IMR-90 (cell line): ENCODE results near the gene DAAM1. TPM values are rescaled to one million over a fixed set of nuclear protein-coding genes. Genes with fewer than 3 reads are reported as not detected.

Experiments used
- ATAC-seq: fragments of 200-7000 bp; cut with Tn5 transposase; 2 replicates; pipeline ENCODE4 v1.9.1; 2020; ENCODE audit warnings: low read depth, mild to moderate bottlenecking, moderate library complexity
- BruUV-seq: library from RNA; stranded (reverse); fragments of 400-500 nt; replicated peaks from 2 replicates; lab custom pipeline; 2021; lab: Mats Ljungman, UMichigan
- CTCF ChIA-PET: fragments of 300-600 bp; formaldehyde crosslinking; extraction: SDS; loops from one replicate; lab custom pipeline; 2021; ENCODE audit warnings: antibody characterized with exemption; lab: Yijun Ruan, JAX
- POLR2A ChIA-PET: fragments of 300-600 bp; sonication (Branson Sonifier 250); formaldehyde crosslinking; loops from one replicate; lab custom pipeline; 2022; ENCODE audit warnings: antibody characterized with exemption; ENCODE audit not compliant: unreplicated experiment; lab: Charles Lee
- DNase-seq: peaks from one replicate; pipeline ENCODE4 v3.0.0; 2013
- H2AFZ ChIP-seq: replicated peaks from 2 replicates; pipeline ENCODE3; 2013; ENCODE audit warnings: low read length, mild to moderate bottlenecking; ENCODE audit not compliant: poor library complexity
- H2AK5ac ChIP-seq: 2 replicates; pipeline ENCODE4 v1.6.1; 2013; ENCODE audit warnings: low read depth, low read length, inconsistent platforms
- H2AK9ac ChIP-seq: replicated peaks from 2 replicates; pipeline ENCODE3; 2013; ENCODE audit warnings: mild to moderate bottlenecking, low read depth, low read length, moderate library complexity; ENCODE audit not compliant: poor library complexity
- H2BK120ac ChIP-seq: 2 replicates; pipeline ENCODE4 v1.6.1; 2013; ENCODE audit warnings: low read depth, low read length, inconsistent platforms
- H2BK15ac ChIP-seq: 3 replicates; pipeline ENCODE4 v1.6.1; 2013; ENCODE audit warnings: low read depth, low read length, inconsistent platforms
- H2BK20ac ChIP-seq: 2 replicates; pipeline ENCODE4 v1.6.1; 2013; ENCODE audit warnings: low read depth, mild to moderate bottlenecking, inconsistent platforms, low read length, moderate library complexity
- H2BK5ac ChIP-seq: 2 replicates; pipeline ENCODE4 v1.6.1; 2013; ENCODE audit warnings: mild to moderate bottlenecking, low read depth, low read length, inconsistent platforms; ENCODE audit not compliant: poor library complexity, severe bottlenecking
- H3K14ac ChIP-seq: replicated peaks from 2 replicates; pipeline ENCODE4 v1.6.1; 2013; ENCODE audit warnings: low read depth, low read length, inconsistent platforms
- H3K18ac ChIP-seq: 2 replicates; pipeline ENCODE4 v1.6.1; 2013; ENCODE audit warnings: low read depth, low read length, control low read depth
- H3K23ac ChIP-seq: 2 replicates; pipeline ENCODE4 v1.6.1; 2013; ENCODE audit warnings: low read depth, low read length, inconsistent platforms
- H3K27ac ChIP-seq: 2 replicates; pipeline ENCODE4 v1.5.1; 2013; ENCODE audit warnings: mild to moderate bottlenecking, control low read depth, low read length; ENCODE audit not compliant: insufficient read depth
- H3K27me3 ChIP-seq: 2 replicates; pipeline ENCODE4 v1.6.1; 2013; ENCODE audit warnings: low read length; ENCODE audit not compliant: control insufficient read depth, insufficient read depth
- H3K36me3 ChIP-seq: 2 replicates; pipeline ENCODE4 v1.6.1; 2013; ENCODE audit warnings: low read length, mixed read lengths; ENCODE audit not compliant: control insufficient read depth, insufficient read depth
- H3K4ac ChIP-seq: 2 replicates; pipeline ENCODE4 v1.6.1; 2013; ENCODE audit warnings: low read depth, low read length, inconsistent platforms
- H3K4me1 ChIP-seq: 2 replicates; pipeline ENCODE4 v1.6.1; 2013; ENCODE audit warnings: low read length, mixed read lengths; ENCODE audit not compliant: control insufficient read depth, insufficient read depth
- H3K4me2 ChIP-seq: 2 replicates; pipeline ENCODE4 v1.6.1; 2013; ENCODE audit warnings: low read depth, mild to moderate bottlenecking, control low read depth, low read length, moderate library complexity
- H3K4me3 ChIP-seq: 2 replicates; pipeline ENCODE4 v1.5.1; 2013; ENCODE audit warnings: low read depth, mild to moderate bottlenecking, control low read depth, low read length, moderate library complexity; ENCODE audit not compliant: insufficient read depth
- H3K56ac ChIP-seq: 2 replicates; pipeline ENCODE4 v1.6.1; 2013; ENCODE audit warnings: low read length, inconsistent platforms; ENCODE audit not compliant: insufficient read depth; ENCODE audit errors: extremely low read depth
- H3K79me1 ChIP-seq, 2 experiments: 2 replicates each; pipeline ENCODE4 v1.6.1; 2013; ENCODE audit warnings: low read length in 2 of 2, inconsistent platforms in 1 of 2, low read depth in 1 of 2
- H3K9ac ChIP-seq: 2 replicates; pipeline ENCODE4 v1.6.1; 2013; ENCODE audit warnings: low read depth, low read length, control low read depth
- H3K9me1 ChIP-seq: 2 replicates; pipeline ENCODE4 v1.6.1; 2013; ENCODE audit warnings: low read length, inconsistent platforms; ENCODE audit not compliant: insufficient read depth
- H3K9me3 ChIP-seq: 2 replicates; pipeline ENCODE4 v1.6.1; 2013; ENCODE audit warnings: low read length; ENCODE audit not compliant: control insufficient read depth, insufficient read depth
- H4K20me1 ChIP-seq: 2 replicates; pipeline ENCODE4 v1.6.1; 2013; ENCODE audit warnings: low read length, inconsistent platforms; ENCODE audit not compliant: insufficient read depth
- H4K5ac ChIP-seq: 2 replicates; pipeline ENCODE4 v1.6.1; 2013; ENCODE audit warnings: mild to moderate bottlenecking, low read depth, low read length, control low read depth
- H4K8ac ChIP-seq, 2 experiments: 2 replicates each; pipeline ENCODE4 v1.6.1; 2013; ENCODE audit warnings: low read depth in 2 of 2, low read length in 2 of 2, control low read depth in 1 of 2, inconsistent platforms in 1 of 2
- H4K91ac ChIP-seq: 2 replicates; pipeline ENCODE4 v1.6.1; 2013; ENCODE audit warnings: low read depth, low read length, inconsistent platforms; ENCODE audit not compliant: insufficient read depth
- CEBPB ChIP-seq: IDR thresholded peaks from 2 replicates; pipeline ENCODE4 v1.6.1; 2012; ENCODE audit warnings: low read depth, low read length, improper control_type of control experiment
- FOS ChIP-seq: fragments of 150-350 bp; IDR thresholded peaks from 2 replicates; pipeline ENCODE4 v1.6.1; 2016; ENCODE audit warnings: low read depth, low read length
- dilution Hi-C: fragments of 300-500 bp; cut with HindIII; formaldehyde crosslinking; loops from one replicate; pipeline ENCODE4 v1.14.3; 2018; ENCODE audit warnings: low sequenced_read_pairs; ENCODE audit not compliant: unreplicated experiment
- in situ Hi-C: fragments of 300-500 bp; cut with MboI; formaldehyde crosslinking; loops from 3 replicates; pipeline ENCODE4 v1.14.3; 2019; ENCODE audit warnings: low sequenced_read_pairs, inconsistent platforms, mixed read lengths
- intact Hi-C: fragments of 100-400 bp; cut with micrococcal nuclease; formaldehyde crosslinking; loops from 2 replicates; pipeline ENCODE4 v1.10.0; 2022
- polyA plus RNA-seq, 3 experiments: library from polyadenylated mRNA; depleted of rRNA; stranded (reverse); fragments of >200 nt; gene quantifications; 2 replicates each; pipeline ENCODE4 v1.2.3, GENCODE V29; 2012; ENCODE audit warnings: low replicate concordance in 1 of 3
- total RNA-seq: library from RNA; depleted of rRNA; stranded (reverse); fragments of >200 nt; gene quantifications from 2 replicates; pipeline ENCODE4 v1.2.3, GENCODE V29; 2012

DAAM1 gene
- total and polyA plus RNA-seq, 2 of the 4 experiments (the other 2 are of a cell fraction), result 4.8 to 5.4 TPM

DNA sequence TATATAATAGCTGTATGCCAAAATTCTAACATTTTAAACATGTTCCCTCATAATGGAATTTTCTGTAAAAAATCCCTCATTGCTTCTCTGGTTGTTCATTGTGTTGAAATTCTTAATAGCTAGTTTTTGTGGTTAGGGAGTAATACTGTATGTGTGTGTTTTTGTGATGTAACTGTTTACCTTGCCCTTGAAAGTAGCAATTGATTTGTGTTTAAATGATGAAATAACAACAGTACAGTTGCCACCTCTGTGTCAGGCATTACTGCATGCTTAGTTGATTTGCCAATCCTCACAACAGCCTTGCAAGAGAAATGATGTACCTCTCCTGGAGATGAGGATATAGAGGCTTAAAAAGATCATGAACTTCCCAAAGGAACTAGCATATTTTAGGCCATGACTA lies 94.9 kb downstream of the DAAM1 start:
- Histone ChIP-seq H4K8ac (0 out of 4 replicates have a peak overlapping the region, but pooled peaks of 1 of the 2 experiments have one; percentile 1), H3K4me1 (peaks cover 14% of the 10 kb centered on the region), H4K91ac (no peak overlapping the region), H3K56ac (no peak overlapping the region), H3K27ac (no peak overlapping the region), H4K20me1 (no peaks in the 10 kb centered on the region), H4K5ac (no peak overlapping the region), H2BK15ac (no peak overlapping the region), H3K18ac (no peak overlapping the region; the same call in 1 of the 2 replicates), H2BK5ac (no peak overlapping the region), H2BK20ac (no peak overlapping the region), H2AK5ac (no peak overlapping the region), H3K9me1 (peaks cover 5% of the 10 kb centered on the region), H3K36me3 (no peaks in the 10 kb centered on the region), H3K9me3 (no peaks in the 10 kb centered on the region; the same call in 1 of the 2 replicates), H3K14ac (no peak overlapping the region), H3K23ac (no peak overlapping the region), H2AK9ac (no peak overlapping the region), H2BK120ac (no peak overlapping the region), H2AFZ (no peak overlapping the region), H3K27me3 (no peaks in the 10 kb centered on the region), H3K4ac (no peak overlapping the region), H3K9ac (no peak overlapping the region), H3K4me3 (no peak overlapping the region), H3K4me2 (no peak overlapping the region), H3K79me1 (no peaks in the 10 kb centered on the region)
- dilution Hi-C loops, result no loop called here
- peak; percentile 67 for TF ChIP-seq CEBPB
- TF ChIP-seq FOS, result no peak
- no TSS peak for BruUV-seq
- ChIA-PET POLR2A (interaction anchor here (0.5 kb wide), 1 partner anchor 23 kb away, joined by 3 read pairs; no protein-coding TSS in a partner anchor), CTCF (interaction anchor here (0.8 kb wide), 1 partner anchor 154 kb away, joined by 3 read pairs; no protein-coding TSS in a partner anchor)
- peak; percentile 51 for DNase-seq
- in situ Hi-C loops, result no loop called here
- ATAC-seq, result no peak
- intact Hi-C loops, result no loop called here
